Stimulated activated CD8-positive, alpha-beta memory T cell treated with anti-CD3 and anti-CD28 coated beads, Interleukin-7, amount 100 ng/mL, for 4 hours (primary cell): ENCODE results near the gene PLS1.
"Not testable (repeated sequence)": the region's sequence is repeated elsewhere in the genome, so short reads cannot be mapped to it uniquely, and the experiment has no call there.

ENCODE experiments used
- DNase-seq, 2 donors: peaks; one replicate each; pipeline ENCODE4 v3.0.0-alpha.2; 2020; ENCODE audit warnings: low read depth in 2 of 2

The PLS1 gene

GRCh38 chr3:142595951-142596725 lies at the start of gene PLS1:
Gene PLS1 (plus strand): TSS chr3:142596393. CDS start chr3:142664238, 67,845 bp downstream.
- peak; percentile 68 to 73 for DNase-seq

DNA sequence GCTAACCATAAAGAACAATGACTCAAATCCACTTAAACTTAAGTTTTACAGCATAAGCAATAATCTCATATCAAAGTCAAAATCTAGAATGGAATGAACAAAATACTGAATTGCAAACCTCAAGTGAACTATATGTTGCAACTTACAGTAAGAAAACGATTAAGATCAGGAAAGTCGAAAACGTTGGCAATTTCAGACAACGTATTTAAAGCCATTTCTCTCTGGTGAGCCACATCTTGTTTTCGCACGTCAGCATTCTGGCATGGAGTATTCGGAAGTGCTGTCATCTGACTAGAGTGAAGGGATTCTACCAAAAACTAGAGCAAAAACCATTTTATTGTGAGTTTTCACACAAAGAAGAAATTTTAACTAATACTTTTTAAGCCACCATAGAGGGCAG lies 46.2 kb upstream of the PLS1 start:
- no peak for DNase-seq

DNA sequence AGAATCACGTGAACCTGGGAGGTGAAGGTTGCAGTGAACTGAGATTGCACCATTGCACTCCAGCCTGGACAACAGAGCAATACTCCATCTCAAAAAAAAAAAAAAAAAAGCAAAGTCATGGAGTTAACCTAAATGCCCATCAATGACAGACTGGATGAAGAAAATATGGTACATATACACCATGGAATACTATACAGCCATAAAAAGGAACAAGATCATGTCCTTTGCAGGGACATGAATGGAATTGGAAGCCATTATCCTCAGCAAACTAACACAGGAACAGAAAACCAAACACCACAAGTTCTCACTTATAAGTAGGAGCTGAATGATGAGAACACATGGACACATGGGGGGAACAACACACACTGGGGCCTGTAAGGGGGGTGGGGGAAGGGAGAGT lies 43.6 kb upstream of the PLS1 start:
- not testable (repeated sequence) for DNase-seq

- DNase-seq, result no peak
These were observed 42.5 kb upstream of the PLS1 start for GRCh38 chr3:142553741-142554140.

- DNase-seq, result no peak
These were observed 36.1 kb upstream of the PLS1 start for GRCh38 chr3:142560118-142560517.

GRCh38 chr3:142563496-142563997 lies 32.6 kb upstream of the PLS1 start:
- DNase-seq, result no peak

- no peak for DNase-seq
These were observed 30.1 kb upstream of the PLS1 start for GRCh38 chr3:142566096-142566495.

GRCh38 chr3:142568393-142569017 lies 27.7 kb upstream of the PLS1 start:
- DNase-seq, result no peak

GRCh38 chr3:142569422-142569821 lies 26.8 kb upstream of the PLS1 start:
- DNase-seq, result not testable (repeated sequence)

- DNase-seq, result not testable (repeated sequence)
These were observed 22.0 kb upstream of the PLS1 start for GRCh38 chr3:142574223-142574622.

DNA sequence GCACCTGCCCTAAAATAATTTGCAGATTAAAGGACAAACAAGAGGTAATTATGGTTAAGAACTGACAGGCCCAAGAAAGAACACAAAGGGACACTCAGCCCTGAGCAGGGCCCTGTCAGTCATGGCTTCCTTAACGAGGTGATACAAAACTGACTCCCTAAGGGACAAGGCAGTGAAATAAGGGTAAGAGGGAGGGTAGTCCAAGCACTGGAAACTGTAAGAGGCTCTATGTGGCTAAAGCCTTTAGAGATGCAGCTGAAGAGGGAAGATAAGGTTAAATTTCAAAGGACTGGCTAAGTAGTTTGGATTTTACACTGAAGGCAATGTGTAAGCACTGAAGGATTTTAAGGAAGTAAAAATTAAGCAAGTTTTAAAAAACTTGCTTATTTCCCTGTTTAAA lies 21.5 kb upstream of the PLS1 start:
- DNase-seq, result no peak

DNA sequence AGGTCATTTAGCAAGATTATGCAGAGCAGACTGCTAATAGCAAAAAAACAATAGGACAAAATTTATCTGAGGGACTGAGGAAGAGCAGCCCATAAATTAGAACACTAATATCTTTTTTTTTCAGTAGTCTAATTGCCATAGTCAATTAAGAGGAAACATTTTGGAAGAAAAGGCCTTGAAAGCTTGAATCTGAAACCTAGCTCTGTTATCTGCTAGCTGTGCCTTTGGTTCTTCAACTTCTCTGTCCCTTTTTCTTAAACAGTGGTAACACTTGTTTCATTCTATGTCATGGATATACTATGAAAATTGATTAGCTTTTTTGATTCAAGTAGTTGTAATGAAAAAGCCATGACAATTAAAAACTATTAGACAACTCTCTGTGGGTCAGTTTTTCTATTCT lies 19.4 kb upstream of the PLS1 start:
- DNase-seq, result no peak

- DNase-seq, result no peak
These were observed 18.4 kb upstream of the PLS1 start for GRCh38 chr3:142577696-142578328.

DNA sequence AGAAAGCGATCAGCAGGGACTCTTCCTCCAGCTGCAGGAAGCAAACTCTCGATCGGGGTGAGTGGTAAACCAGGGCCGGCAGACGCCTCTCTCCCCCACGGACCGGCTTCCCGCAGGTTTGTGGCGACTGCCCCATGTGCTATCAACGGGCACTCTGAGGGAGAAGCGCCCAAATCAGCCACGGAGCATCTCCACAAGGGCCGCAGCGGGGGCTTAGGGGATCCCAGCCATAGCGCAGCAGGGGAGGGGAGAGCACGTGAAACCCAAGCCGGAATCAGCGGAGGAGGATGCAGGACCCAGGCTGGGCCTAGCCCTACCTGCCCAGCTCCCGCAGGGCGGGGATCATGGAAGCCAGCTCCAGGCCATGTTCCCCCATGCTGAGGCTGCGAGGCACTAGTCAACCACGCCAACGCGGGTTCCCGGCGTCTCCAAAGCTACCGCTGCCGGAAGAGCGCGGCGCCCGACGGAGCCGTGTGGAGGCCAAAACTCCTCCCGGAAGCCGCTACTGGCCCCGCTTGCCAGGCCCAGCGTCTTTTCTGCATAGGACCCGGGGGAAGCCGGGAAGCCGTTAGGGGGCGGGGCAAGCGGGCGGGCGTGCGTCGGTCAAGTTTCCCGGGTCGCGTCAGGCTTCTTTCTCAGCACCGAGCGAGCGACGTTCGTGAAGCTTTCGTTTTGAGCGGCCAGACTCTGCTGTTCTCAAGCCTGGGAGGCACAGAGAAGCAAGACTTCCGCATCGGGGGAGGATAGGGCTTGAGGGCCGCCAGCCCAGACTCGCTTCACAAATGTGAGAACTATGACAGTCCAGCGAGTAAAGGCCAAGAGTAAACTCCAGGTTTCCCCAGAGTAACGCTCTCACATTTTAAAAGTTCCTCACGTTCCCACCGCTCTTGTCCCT lies 17.6 kb upstream of the PLS1 start, which contains the start of gene ATR:
ATR (minus strand) TSS at position 405 of the 895 bp plus-strand sequence; CDS start at position 376, 29 bp downstream.
- DNase-seq, result peak; percentile 93 to 96

- no peak for DNase-seq
These were observed 16.2 kb upstream of the PLS1 start for GRCh38 chr3:142580061-142580423.

GRCh38 chr3:142581070-142581469 lies 15.1 kb upstream of the PLS1 start:
- not testable (repeated sequence) for DNase-seq

- no peak for DNase-seq
These were observed 9.3 kb upstream of the PLS1 start for GRCh38 chr3:142586803-142587406.

GRCh38 chr3:142588703-142589102 lies 7.5 kb upstream of the PLS1 start:
- DNase-seq, result no peak

GRCh38 chr3:142592268-142592667 lies 3.9 kb upstream of the PLS1 start:
- DNase-seq, result not testable (repeated sequence)

- no peak for DNase-seq
These were observed 1.1 kb upstream of the PLS1 start for GRCh38 chr3:142595141-142595540.

- no peak for DNase-seq
These were observed 627 bp upstream of the PLS1 start for GRCh38 chr3:142595581-142595950.
